H9 (cell line): Measurements from ENCODE around the gene RASAL1. TPM values are rescaled to one million over a fixed set of nuclear protein-coding genes. Genes with fewer than 3 reads are reported as not detected.

Experiments used
- DNase-seq: peaks from one replicate; pipeline ENCODE4 v3.0.0-alpha.2; 2017
- H2AFZ ChIP-seq: one replicate; pipeline ENCODE4 v1.6.1; 2013; ENCODE audit warnings: mild to moderate bottlenecking, low read length, control low read depth, moderate library complexity
- H2AK5ac ChIP-seq: 2 replicates; pipeline ENCODE4 v1.6.1; 2013; ENCODE audit warnings: low read length, control low read depth, mixed read lengths; ENCODE audit not compliant: insufficient read length
- H2BK120ac ChIP-seq: one replicate; pipeline ENCODE4 v1.6.1; 2013; ENCODE audit warnings: low read depth, mild to moderate bottlenecking, low read length, control low read depth, inconsistent platforms; ENCODE audit not compliant: poor library complexity, severe bottlenecking
- H2BK12ac ChIP-seq: 2 replicates; pipeline ENCODE4 v1.6.1; 2013; ENCODE audit warnings: low read length, control low read depth, mixed read lengths, low read depth; ENCODE audit not compliant: insufficient read length
- H2BK15ac ChIP-seq: 2 replicates; pipeline ENCODE4 v1.6.1; 2013; ENCODE audit warnings: low read depth, low read length, control low read depth
- H2BK20ac ChIP-seq: one replicate; pipeline ENCODE4 v1.6.1; 2013; ENCODE audit warnings: low read depth, mild to moderate bottlenecking, low read length, control low read depth, inconsistent platforms; ENCODE audit not compliant: poor library complexity, severe bottlenecking
- H2BK5ac ChIP-seq: 2 replicates; pipeline ENCODE4 v1.6.1; 2013; ENCODE audit warnings: low read length, control low read depth, mixed read lengths; ENCODE audit not compliant: insufficient read length
- H3K14ac ChIP-seq: 2 replicates; pipeline ENCODE4 v1.6.1; 2013; ENCODE audit warnings: low read length, control low read depth; ENCODE audit not compliant: insufficient read depth
- H3K18ac ChIP-seq: 2 replicates; pipeline ENCODE4 v1.6.1; 2013; ENCODE audit warnings: low read depth, mild to moderate bottlenecking, mixed read lengths, low read length, control low read depth; ENCODE audit not compliant: insufficient read length
- H3K23ac ChIP-seq: 2 replicates; pipeline ENCODE4 v1.6.1; 2013; ENCODE audit warnings: low read length, control low read depth, mixed read lengths, low read depth; ENCODE audit not compliant: insufficient read length
- H3K23me2 ChIP-seq: 2 replicates; pipeline ENCODE4 v1.6.1; 2013; ENCODE audit warnings: low read depth, mild to moderate bottlenecking, mixed read lengths, low read length, control low read depth; ENCODE audit not compliant: insufficient read length, poor library complexity, severe bottlenecking
- H3K27ac ChIP-seq: 2 replicates; pipeline ENCODE4 v1.5.1; 2013; ENCODE audit warnings: low read length, control low read depth, mixed read lengths, low read depth; ENCODE audit not compliant: insufficient read length
- H3K27me3 ChIP-seq: 2 replicates; pipeline ENCODE4 v1.6.1; 2013; ENCODE audit warnings: low read length, control low read depth, inconsistent platforms; ENCODE audit not compliant: insufficient read depth
- H3K4ac ChIP-seq: 2 replicates; pipeline ENCODE4 v1.6.1; 2013; ENCODE audit warnings: low read depth, mild to moderate bottlenecking, control low read depth, inconsistent platforms, low read length, moderate library complexity
- H3K4me1 ChIP-seq: 2 replicates; pipeline ENCODE4 v1.6.1; 2013; ENCODE audit warnings: low read length, control low read depth, inconsistent platforms; ENCODE audit not compliant: insufficient read depth
- H3K4me2 ChIP-seq: 2 replicates; pipeline ENCODE4 v1.6.1; 2013; ENCODE audit warnings: low read length, control low read depth, mixed read lengths; ENCODE audit not compliant: insufficient read length, insufficient read depth
- H3K56ac ChIP-seq: 2 replicates; pipeline ENCODE4 v1.6.1; 2013; ENCODE audit warnings: low read depth, mild to moderate bottlenecking, mixed read lengths, low read length, control low read depth; ENCODE audit not compliant: insufficient read length
- H3K79me1 ChIP-seq: 2 replicates; pipeline ENCODE4 v1.6.1; 2013; ENCODE audit warnings: low read depth, mild to moderate bottlenecking, moderate library complexity, low read length, control low read depth, inconsistent platforms; ENCODE audit not compliant: insufficient read depth, poor library complexity, severe bottlenecking
- H3K79me2 ChIP-seq: 2 replicates; pipeline ENCODE4 v1.6.1; 2013; ENCODE audit warnings: low read length, control low read depth, inconsistent platforms; ENCODE audit not compliant: insufficient read depth
- H3K9ac ChIP-seq: 2 replicates; pipeline ENCODE4 v1.6.1; 2013; ENCODE audit warnings: low read length, control low read depth, mixed read lengths; ENCODE audit not compliant: insufficient read length; ENCODE audit errors: extremely low read depth
- H3K9me3 ChIP-seq: one replicate; pipeline ENCODE4 v1.6.1; 2013; ENCODE audit warnings: low read depth, low read length, inconsistent platforms; ENCODE audit not compliant: control insufficient read depth
- H3T11ph ChIP-seq: one replicate; pipeline ENCODE4 v1.6.1; 2013; ENCODE audit warnings: mild to moderate bottlenecking, low read length, control low read depth, inconsistent platforms
- H4K20me1 ChIP-seq: one replicate; pipeline ENCODE4 v1.6.1; 2013; ENCODE audit not compliant: control insufficient read depth, insufficient read length, insufficient read depth
- H4K5ac ChIP-seq: 2 replicates; pipeline ENCODE4 v1.6.1; 2013; ENCODE audit warnings: low read depth, mild to moderate bottlenecking, mixed read lengths, low read length, control low read depth; ENCODE audit not compliant: insufficient read length
- H4K8ac ChIP-seq: replicated peaks from 2 replicates; pipeline ENCODE4 v1.6.1; 2013; ENCODE audit warnings: low read length, control low read depth, mixed read lengths, low read depth; ENCODE audit not compliant: insufficient read length
- H4K91ac ChIP-seq: 2 replicates; pipeline ENCODE4 v1.6.1; 2013; ENCODE audit warnings: low read depth, mild to moderate bottlenecking, moderate library complexity, mixed read lengths, low read length, control low read depth; ENCODE audit not compliant: insufficient read length
- H3K27ac Mint-ChIP-seq, 3 experiments: 2 replicates in 2 of 3; 3 replicates in 1 of 3; pipeline ENCODE4 v1.8.0; 2020 to 2021; ENCODE audit warnings: mixed read lengths in 3 of 3, mild to moderate bottlenecking in 1 of 3, moderate library complexity in 1 of 3
- H3K27me3 Mint-ChIP-seq: 2 replicates; pipeline ENCODE4 v1.8.0; 2021; ENCODE audit warnings: low read depth, mild to moderate bottlenecking, moderate library complexity, mixed read lengths
- H3K36me3 Mint-ChIP-seq, 3 experiments: 2 replicates in 2 of 3; 3 replicates in 1 of 3; pipeline ENCODE4 v1.8.0; 2020 to 2021; ENCODE audit warnings: low read depth in 3 of 3, mixed read lengths in 3 of 3; ENCODE audit not compliant: insufficient read depth in 1 of 3
- H3K4me1 Mint-ChIP-seq, 2 experiments: 2 replicates each; pipeline ENCODE4 v1.8.0; 2020; ENCODE audit warnings: mixed read lengths in 2 of 2
- H3K4me3 Mint-ChIP-seq, 2 experiments: 2 replicates in 1 of 2; 3 replicates in 1 of 2; pipeline ENCODE4 v1.8.0; 2020 to 2021; ENCODE audit warnings: mild to moderate bottlenecking in 2 of 2, mixed read lengths in 2 of 2, moderate library complexity in 1 of 2
- H3K9me3 Mint-ChIP-seq, 2 experiments: 2 replicates in 1 of 2; 3 replicates in 1 of 2; pipeline ENCODE4 v1.8.0; 2020; ENCODE audit warnings: mild to moderate bottlenecking in 2 of 2, mixed read lengths in 2 of 2, moderate library complexity in 1 of 2
- CTCF ChIP-seq: fragments of 200-600 bp; sonication (generic); conservative IDR thresholded peaks from 3 replicates; pipeline ENCODE4 v1.8.0; 2021; ENCODE audit warnings: antibody characterized with exemption, mild to moderate bottlenecking
- WGBS: extraction: QIAGEN DNeasy Blood & Tissue Kit; methylation state at CpG from one replicate; pipeline ENCODE4 v1.1.7; 2013; ENCODE audit warnings: missing lambda C conversion rate, low lambda C conversion rate, mixed read lengths; ENCODE audit not compliant: insufficient read length; ENCODE audit errors: extremely low coverage; 5-methylcytosine and 5-hydroxymethylcytosine counted together
- total RNA-seq: library from RNA; stranded (reverse); gene quantifications from 2 replicates; pipeline ENCODE4 v1.2.1, GENCODE V29; 2021

RASAL1 gene
- total RNA-seq, 1 experiment from 2014 or later = 2.3 TPM

- Histone ChIP-seq H2AK5ac (no peak overlapping the region), H3K79me2 (no peaks in the 10 kb centered on the region), H2AFZ (no peak overlapping the region), H4K8ac (no peak overlapping the region), H3K27ac (no peak overlapping the region), H2BK15ac (no peak overlapping the region), H3K4ac (no peak overlapping the region), H3K14ac (no peak overlapping the region), H4K5ac (no peak overlapping the region), H4K20me1 (no peaks in the 10 kb centered on the region), H3K9me3 (no peaks in the 10 kb centered on the region), H3K56ac (no peak overlapping the region), H3K27me3 (peaks cover 14% of the 10 kb centered on the region; the same call in 1 of the 2 replicates), H3K23ac (no peak overlapping the region), H2BK12ac (no peak overlapping the region), H3K23me2 (peaks cover 8% of the 10 kb centered on the region), H2BK120ac (no peak overlapping the region), H2BK5ac (no peak overlapping the region), H3K79me1 (no peaks in the 10 kb centered on the region), H3K4me1 (peaks cover 3% of the 10 kb centered on the region; the same call in 1 of the 2 replicates), H3T11ph (no peak overlapping the region), H3K4me2 (no peak overlapping the region), H3K9ac (no peak overlapping the region), H3K18ac (no peak overlapping the region), H4K91ac (no peak overlapping the region), H2BK20ac (no peak overlapping the region)
- H3K27ac Mint-ChIP-seq = no peak overlapping the region
- H3K4me1 Mint-ChIP-seq = peaks cover 6 to 12% of the 10 kb centered on the region in 2 experiments
- H3K4me3 Mint-ChIP-seq = peak overlapping the region in 1 of 2 experiments; percentile 46; a peak in 1 of 5 replicates
- H3K36me3 Mint-ChIP-seq = peaks cover 13 to 40% (median 33%) of the 10 kb centered on the region in 3 experiments; a peak in 6 of 7 replicates
- H3K27me3 Mint-ChIP-seq = peaks cover 59% of the 10 kb centered on the region
- TF ChIP-seq CTCF = no peak
- no peaks in the 10 kb centered on the region; a peak in 2 of 5 replicates for H3K9me3 Mint-ChIP-seq
- no CpG with 5 or more reads among the region's 7 CpGs for WGBS
- no peak for DNase-seq
These were observed 20.1 kb upstream of the RASAL1 start for GRCh38 chr12:113155646-113156045.
